DND-41 (cell line): Measurements from ENCODE around the gene GUCA2A.

ENCODE experiments used
- CTCF ChIP-seq: IDR thresholded peaks from 2 replicates; pipeline ENCODE4 v1.5.1; 2012; ENCODE audit warnings: borderline replicate concordance, low read length, moderate library complexity, mild to moderate bottlenecking; ENCODE audit not compliant: poor library complexity, severe bottlenecking; ENCODE audit errors: extremely low read depth
- EZH2 ChIP-seq: IDR thresholded peaks from 3 replicates; pipeline ENCODE4 v1.6.1; 2012; ENCODE audit warnings: borderline replicate concordance, low read depth, mild to moderate bottlenecking, moderate library complexity, low read length, inconsistent platforms; ENCODE audit not compliant: severe bottlenecking

- TF ChIP-seq CTCF (no peak), EZH2 (no peak)
Measured at GRCh38 chr1:42138586-42138985, 26.0 kb downstream of the GUCA2A start.
